Left ventricle myocardium superior (tissue), 1 donor: Measurements from ENCODE around the gene CASP9. TPM values are rescaled to one million over a fixed set of nuclear protein-coding genes. Genes with fewer than 3 reads are reported as not detected.
"Not testable (repeated sequence)": the region's sequence is repeated elsewhere in the genome, so short reads cannot be mapped to it uniquely, and the experiment has no call there.

Experiments used
- ATAC-seq: fragments of 200-7000 bp; cut with Tn5 transposase; one replicate; pipeline ENCODE4 v1.9.1; 2020; ENCODE audit warnings: mild to moderate bottlenecking, moderate library complexity
- DNase-seq: peaks from one replicate; pipeline ENCODE4 v3.0.0-alpha.2; 2020
- intact Hi-C: fragments of 100-400 bp; cut with micrococcal nuclease; formaldehyde crosslinking; loops from one replicate; pipeline ENCODE4 v1.11.0; 2022
- total RNA-seq: library from RNA; stranded (reverse); fragmentation: NEBNext Ultra II Directional; extraction: Animal tissue kit (Norgen Biotek cat#: 25700); gene quantifications from one replicate; pipeline ENCODE4 v1.2.1, GENCODE V29; 2021
- donor health status: DM: no; HTN: yes; CAD: no; lungs with severe emphysema.

The CASP9 gene
- total RNA-seq, 1 donor from 2014 or later: 14.9 TPM

GRCh38 chr1:15507278-15507677 lies 16.7 kb downstream of the CASP9 start:
- peak; percentile 78 for ATAC-seq
- no peak for DNase-seq

GRCh38 chr1:15506831-15507230 lies 17.2 kb downstream of the CASP9 start:
- intact Hi-C loops: no loop called here
- DNase-seq: no peak
- peak; percentile 5 for ATAC-seq

More at GRCh38 chr1:15507278-15507677, 16.7 kb downstream of the CASP9 start:
- intact Hi-C loops: no loop called here

- intact Hi-C loops: no loop called here
- DNase-seq: no peak
- ATAC-seq: no peak
Measured at GRCh38 chr1:15504436-15504835, 19.6 kb downstream of the CASP9 start.

DNA sequence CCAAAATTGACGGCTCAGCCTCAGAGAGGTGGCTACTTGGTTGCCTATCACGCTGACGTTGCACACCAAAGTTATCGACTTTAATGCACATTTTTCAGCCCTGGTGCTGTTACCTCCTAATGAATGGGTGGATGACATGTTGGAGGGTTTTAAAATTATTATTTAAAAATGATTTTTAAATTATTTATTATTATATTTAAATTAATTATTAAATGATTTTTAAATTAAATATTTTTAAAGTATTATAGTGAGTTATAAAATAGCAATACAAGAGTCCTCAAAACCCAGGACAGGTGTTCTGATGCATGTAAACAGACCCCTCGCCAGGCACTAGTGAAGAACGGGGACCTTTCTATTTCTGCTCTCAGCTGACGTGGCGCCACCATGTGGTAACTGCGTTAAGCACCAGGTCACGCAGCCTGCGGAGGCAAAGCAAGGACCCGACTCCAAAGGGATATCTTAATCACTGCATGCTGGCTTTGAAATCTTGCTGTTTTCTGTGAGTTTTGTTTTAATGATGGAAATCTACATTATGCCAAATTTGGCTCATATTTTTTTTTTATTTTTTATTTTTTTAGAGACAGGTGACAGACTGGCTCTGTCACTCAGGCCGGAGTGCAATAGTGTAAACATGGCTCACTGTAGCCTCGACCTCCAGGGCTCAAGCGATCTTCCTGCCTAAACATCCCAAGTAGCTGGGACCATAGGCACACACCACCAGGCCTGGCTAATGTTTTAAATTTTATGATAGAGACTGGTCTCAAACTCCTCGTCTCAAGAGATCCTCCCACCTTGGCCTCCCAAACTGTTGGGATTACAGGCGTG lies 22.6 kb downstream of the CASP9 start:
- intact Hi-C loops: no loop called here
- peak; percentile 68 for ATAC-seq
- peak; percentile 76 for DNase-seq

- intact Hi-C loops: no loop called here
- ATAC-seq (no peak), DNase-seq (no peak)
Measured at GRCh38 chr1:15500184-15501178, 23.5 kb downstream of the CASP9 start.

- DNase-seq: no peak
- intact Hi-C loops: no loop called here
- ATAC-seq: no peak
Measured at GRCh38 chr1:15493869-15494390, 30.1 kb downstream of the CASP9 start.

DNA sequence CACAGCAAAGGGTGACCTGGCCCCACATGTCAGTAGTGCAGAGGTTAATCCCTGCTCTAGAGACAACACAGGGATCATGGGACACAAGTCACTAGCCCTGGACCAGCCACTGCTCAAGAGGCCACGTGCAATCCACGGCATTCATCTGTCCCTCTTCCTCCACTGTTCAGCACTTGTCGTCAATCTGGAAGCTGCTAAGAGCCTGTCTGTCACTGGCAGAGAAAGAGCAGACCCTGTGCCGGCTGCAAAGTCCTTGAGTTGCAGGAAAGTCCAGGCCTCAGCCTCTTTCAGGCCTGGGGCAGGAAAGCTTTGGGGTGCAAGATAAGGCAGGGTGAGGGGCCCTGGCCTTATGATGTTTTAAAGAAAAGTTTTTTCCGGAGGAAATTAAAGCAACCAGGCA lies 31.4 kb downstream of the CASP9 start:
- peak; percentile 92 for ATAC-seq
- intact Hi-C loops: no loop called here
- peak; percentile 70 for DNase-seq

DNA sequence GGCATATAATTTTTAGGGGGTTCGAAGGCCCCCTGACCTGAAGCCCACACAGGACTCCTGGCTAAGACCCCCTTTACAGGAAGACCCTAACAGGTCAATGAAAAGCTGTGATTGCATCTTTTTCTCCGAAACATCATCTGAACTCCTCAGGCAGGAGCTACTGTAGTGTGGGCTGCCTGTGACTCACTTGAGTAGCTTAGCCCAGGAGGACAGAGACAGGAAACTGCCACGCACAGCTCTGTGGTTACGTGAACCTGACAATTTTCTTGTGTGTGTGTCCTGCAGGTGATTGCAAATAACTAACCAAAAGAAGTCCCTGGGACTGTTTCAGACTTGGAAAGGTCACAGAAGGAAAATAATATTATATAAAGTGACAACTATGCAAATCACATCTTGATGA lies 33.0 kb downstream of the CASP9 start:
- ATAC-seq, DNase-seq, intact Hi-C loops: not testable (repeated sequence)

- DNase-seq: peak; percentile 41
- ATAC-seq: peak; percentile 52
- intact Hi-C loops: no loop called here
Measured at GRCh38 chr1:15489052-15489736, 34.8 kb downstream of the CASP9 start.

GRCh38 chr1:15488371-15488770 lies 35.6 kb downstream of the CASP9 start:
- ATAC-seq: no peak
- intact Hi-C loops: no loop called here
- no peak for DNase-seq

DNA sequence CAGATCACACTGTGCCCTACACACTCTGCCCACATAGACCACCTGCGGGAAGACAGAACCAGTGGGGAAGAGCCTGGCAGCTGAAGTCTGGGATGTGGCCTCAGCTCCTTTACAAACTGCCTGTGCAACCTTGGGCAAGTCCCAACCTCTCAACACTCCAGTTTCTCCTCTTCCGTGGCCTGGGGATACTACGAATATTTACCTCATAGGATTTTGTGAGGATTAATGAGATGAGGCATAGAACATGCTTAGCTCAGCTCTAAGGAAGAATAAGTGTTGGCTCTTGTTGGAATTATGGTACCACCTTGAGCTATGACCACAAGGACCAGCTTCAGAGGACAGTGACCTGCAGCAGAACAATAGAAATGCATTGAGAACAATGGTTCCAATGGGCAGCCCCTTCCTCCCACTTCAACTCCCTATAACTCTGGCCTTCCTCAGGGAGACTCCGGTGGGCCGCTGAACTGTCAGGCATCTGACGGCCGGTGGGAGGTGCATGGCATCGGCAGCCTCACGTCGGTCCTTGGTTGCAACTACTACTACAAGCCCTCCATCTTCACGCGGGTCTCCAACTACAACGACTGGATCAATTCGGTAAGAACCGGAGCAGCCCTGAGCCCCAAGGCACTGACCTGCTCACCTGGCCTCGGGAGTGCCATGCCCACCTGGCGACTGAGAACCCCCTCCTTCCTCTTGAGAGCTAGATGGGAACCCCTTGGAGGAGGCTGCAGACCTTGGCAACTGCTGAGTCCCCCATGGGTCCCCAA lies 37.0 kb downstream of the CASP9 start:
- intact Hi-C loops: not testable (repeated sequence)

DNA sequence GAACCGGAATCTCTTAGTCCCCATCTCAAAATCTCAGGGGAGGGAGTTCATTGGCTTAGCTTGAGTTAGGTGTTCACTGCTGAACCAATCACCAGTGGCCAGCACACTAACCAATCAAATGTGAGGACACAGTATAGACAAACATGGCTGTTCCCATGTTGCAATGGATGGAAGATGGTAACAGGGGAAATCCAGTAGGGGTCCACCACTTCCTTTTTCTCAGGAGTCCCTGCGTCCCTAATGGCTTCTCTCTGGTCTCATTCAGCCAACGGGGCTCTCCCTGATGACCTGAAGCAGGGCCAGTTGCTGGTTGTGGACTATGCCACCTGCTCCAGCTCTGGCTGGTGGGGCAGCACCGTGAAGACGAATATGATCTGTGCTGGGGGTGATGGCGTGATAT lies 38.4 kb downstream of the CASP9 start:
- DNase-seq: no peak
- intact Hi-C loops: no loop called here
- ATAC-seq: no peak

More for the DNA sequence above, 37.0 kb downstream of the CASP9 start:
- not testable (repeated sequence) for DNase-seq, ATAC-seq

DNA sequence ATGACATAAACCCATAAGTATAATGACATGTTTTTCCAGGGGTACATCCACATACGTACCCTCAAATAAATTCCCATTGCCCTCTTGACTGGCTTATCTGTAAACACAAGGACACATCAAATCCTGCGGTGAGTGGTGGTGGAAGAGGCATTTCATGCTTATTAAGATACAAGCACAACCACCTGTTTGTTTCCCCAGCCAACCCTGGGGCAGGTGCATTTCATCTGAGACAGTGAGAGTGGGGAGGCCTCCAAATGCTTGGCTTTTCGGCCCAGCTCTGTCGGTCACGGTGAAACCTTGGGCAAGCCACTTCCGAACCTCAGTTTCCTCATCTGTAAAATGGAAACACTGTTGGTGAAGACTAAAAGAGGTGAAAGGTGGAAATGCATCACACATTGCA lies 39.6 kb downstream of the CASP9 start:
- ATAC-seq, intact Hi-C loops, DNase-seq: not testable (repeated sequence)

- DNase-seq: no peak
- ATAC-seq: no peak
- intact Hi-C loops: no loop called here
Measured at GRCh38 chr1:15483971-15484370, 40.0 kb downstream of the CASP9 start.

DNA sequence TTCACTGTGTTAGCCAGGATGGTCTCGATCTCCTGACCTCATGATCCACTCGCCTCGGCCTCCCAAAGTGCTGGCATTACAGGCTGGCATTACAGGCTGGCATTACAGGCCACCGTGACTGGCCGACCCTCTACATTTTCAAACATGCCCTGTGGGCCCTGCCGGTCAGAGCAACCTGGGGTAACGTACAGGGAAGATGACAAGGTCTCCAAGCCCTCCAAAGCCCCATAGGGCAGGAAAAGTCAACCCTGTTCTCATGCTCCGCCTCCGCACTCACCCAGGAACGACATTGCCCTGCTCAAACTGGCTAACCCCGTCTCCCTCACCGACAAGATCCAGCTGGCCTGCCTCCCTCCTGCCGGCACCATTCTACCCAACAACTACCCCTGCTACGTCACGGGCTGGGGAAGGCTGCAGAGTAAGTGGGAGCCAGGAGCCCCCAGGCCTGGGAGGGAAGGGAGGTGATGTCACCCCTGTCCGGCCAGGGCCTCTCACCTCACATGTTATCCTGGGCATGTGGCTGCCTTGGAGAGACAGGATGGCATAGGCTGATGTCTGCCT lies 41.0 kb downstream of the CASP9 start:
- DNase-seq, intact Hi-C loops, ATAC-seq: not testable (repeated sequence)

DNA sequence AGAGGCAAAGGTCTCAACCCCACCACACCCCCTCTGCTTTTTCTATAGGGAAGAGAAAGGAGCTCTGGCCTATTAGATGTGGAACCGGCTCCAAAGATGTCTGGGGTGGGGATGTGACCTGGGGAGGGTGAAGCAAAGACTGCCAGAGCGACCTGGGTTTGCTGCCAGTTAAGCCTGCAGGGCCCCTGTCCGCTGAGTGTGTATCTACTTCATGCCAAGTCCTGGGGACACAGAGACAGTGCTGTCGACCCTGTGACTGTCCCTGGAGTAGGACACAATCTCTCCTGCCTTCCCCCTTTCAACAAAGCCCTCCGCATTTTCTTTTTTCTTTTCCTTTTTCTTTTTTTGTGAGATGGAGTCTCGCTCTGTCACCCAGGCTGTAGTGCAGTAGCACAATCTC lies 41.6 kb downstream of the CASP9 start:
- DNase-seq, intact Hi-C loops: not testable (repeated sequence)
- peak; percentile 79 for ATAC-seq

DNA sequence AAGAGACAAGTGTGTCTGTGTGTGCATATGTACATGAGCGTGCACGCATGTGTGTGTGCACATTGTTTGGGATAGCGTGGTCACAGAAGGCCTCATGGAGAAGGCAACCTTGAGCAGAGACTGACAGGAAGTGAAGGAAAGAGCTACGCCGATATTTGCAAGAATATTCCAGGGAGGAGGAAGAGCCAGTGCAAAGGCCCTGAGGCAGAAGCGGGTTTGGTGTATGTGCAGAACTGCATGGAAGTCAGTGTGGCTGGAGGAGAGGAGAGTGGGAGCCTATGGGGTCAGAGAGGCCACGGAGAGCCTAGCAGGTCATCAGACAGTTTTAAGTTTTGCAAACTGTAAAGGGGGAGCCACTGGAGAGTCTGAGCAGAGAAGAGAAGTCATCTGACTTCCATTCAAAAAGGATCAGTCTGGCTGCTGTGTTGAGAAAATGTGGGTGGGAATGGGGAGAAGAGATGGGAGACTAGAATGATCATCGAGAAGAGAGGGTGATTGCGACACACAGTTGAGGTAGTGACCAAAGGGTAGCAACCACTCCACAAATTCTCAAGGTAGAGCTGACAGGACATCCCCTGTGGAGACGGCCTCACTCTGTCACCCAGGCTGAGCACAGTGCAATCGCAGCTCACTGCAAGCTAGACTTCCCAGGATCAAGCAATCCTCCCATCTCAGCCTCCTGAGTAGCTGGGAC lies 44.2 kb downstream of the CASP9 start:
- DNase-seq (no peak), ATAC-seq (no peak)
- intact Hi-C loops: no loop called here
